Measurements from ENCODE around the gene TMC3. TPM values are rescaled to one million over a fixed set of nuclear protein-coding genes. Genes with fewer than 3 reads are reported as not detected.

TMC3 gene
- total and polyA plus RNA-seq, 7 donors, result 0.25 to 0.82 (median 0.68) TPM; not detected in 2

- Histone ChIP-seq H3K36me3 (no peaks in the 10 kb centered on the region), H3K9me3 (no peaks in the 10 kb centered on the region), H3K4me1 (no peaks in the 10 kb centered on the region), H3K27ac (no peak overlapping the region), H3K4me3 (no peak overlapping the region), H3K27me3 (no peaks in the 10 kb centered on the region)
- no peak for DNase-seq
- TF ChIP-seq CTCF (IDR thresholded peaks at IDR 0.05) (no peak), EP300 (IDR thresholded peaks at IDR 0.05) (no peak), POLR2A (IDR thresholded peaks at IDR 0.05) (no peak), POLR2AphosphoS5 (IDR thresholded peaks at IDR 0.05) (no peak)
- intact Hi-C loops (cut with DNase I), result no loop called here
- WGBS, 2 donors, result 63 to 71% methylated on average over 9 of the region's 9 CpGs
These were observed 5.3 kb upstream of the TMC3 start for GRCh38 chr15:81379269-81379668.

- no peak for DNase-seq
- intact Hi-C loops (cut with DNase I), result no loop called here
- H3K4me1 ChIP-seq, result no peaks in the 10 kb centered on the region
- TF ChIP-seq CTCF (IDR thresholded peaks at IDR 0.05) (no peak), EP300 (IDR thresholded peaks at IDR 0.05) (no peak), POLR2AphosphoS5 (IDR thresholded peaks at IDR 0.05) (no peak), POLR2A (IDR thresholded peaks at IDR 0.05) (no peak)
- no peaks in the 10 kb centered on the region for H3K9me3 ChIP-seq
- no peaks in the 10 kb centered on the region for H3K27me3 ChIP-seq
- no peak overlapping the region for H3K27ac ChIP-seq
- no peaks in the 10 kb centered on the region for H3K36me3 ChIP-seq
- H3K4me3 ChIP-seq, result no peak overlapping the region
- 79 to 88% methylated on average over 2 of the region's 2 CpGs for WGBS, 2 donors
These were observed 4.4 kb upstream of the TMC3 start for GRCh38 chr15:81378443-81378842.

- no peaks in the 10 kb centered on the region for H3K27me3 ChIP-seq
- TF ChIP-seq EP300 (IDR thresholded peaks at IDR 0.05) (no peak), POLR2A (IDR thresholded peaks at IDR 0.05) (no peak), POLR2AphosphoS5 (IDR thresholded peaks at IDR 0.05) (no peak), CTCF (IDR thresholded peaks at IDR 0.05) (no peak)
- intact Hi-C loops (cut with DNase I), result no loop called here
- no peaks in the 10 kb centered on the region for H3K9me3 ChIP-seq
- 79 to 85% methylated on average over 4 of the region's 4 CpGs for WGBS, 2 donors
- H3K4me1 ChIP-seq, result no peaks in the 10 kb centered on the region
- no peaks in the 10 kb centered on the region for H3K36me3 ChIP-seq
- no peak overlapping the region for H3K27ac ChIP-seq
- no peak for DNase-seq
- no peak overlapping the region for H3K4me3 ChIP-seq
These were observed 3.9 kb upstream of the TMC3 start for GRCh38 chr15:81377871-81378270.

- 86 to 94% methylated on average over 4 of the region's 4 CpGs for WGBS, 2 donors
- no peaks in the 10 kb centered on the region for H3K36me3 ChIP-seq
- no peaks in the 10 kb centered on the region for H3K9me3 ChIP-seq
- H3K4me1 ChIP-seq, result no peaks in the 10 kb centered on the region
- no peak for DNase-seq
- H3K27ac ChIP-seq, result no peak overlapping the region
- TF ChIP-seq CTCF (IDR thresholded peaks at IDR 0.05), result no peak
- no peak for TF ChIP-seq EP300 (IDR thresholded peaks at IDR 0.05)
- TF ChIP-seq POLR2AphosphoS5 (IDR thresholded peaks at IDR 0.05), result no peak
- no peak for TF ChIP-seq POLR2A (IDR thresholded peaks at IDR 0.05)
- intact Hi-C loops (cut with DNase I), result no loop called here
- H3K27me3 ChIP-seq, result no peaks in the 10 kb centered on the region
- H3K4me3 ChIP-seq, result no peak overlapping the region
These were observed 2.2 kb upstream of the TMC3 start for GRCh38 chr15:81376231-81376630.

GRCh38 chr15:81375461-81375860 is 1.4 kb upstream of the TMC3 start:
- TF ChIP-seq POLR2A (IDR thresholded peaks at IDR 0.05) (no peak), POLR2AphosphoS5 (IDR thresholded peaks at IDR 0.05) (no peak), EP300 (IDR thresholded peaks at IDR 0.05) (no peak), CTCF (IDR thresholded peaks at IDR 0.05) (no peak)
- WGBS, 2 donors, result 91 to 93% methylated on average over 4 of the region's 4 CpGs
- intact Hi-C loops (cut with DNase I), result no loop called here
- Histone ChIP-seq H3K9me3 (no peaks in the 10 kb centered on the region), H3K27me3 (no peaks in the 10 kb centered on the region), H3K27ac (no peak overlapping the region), H3K4me3 (no peak overlapping the region), H3K4me1 (no peaks in the 10 kb centered on the region), H3K36me3 (no peaks in the 10 kb centered on the region)
- no peak for DNase-seq

Measured in sigmoid colon (tissue), 7 donors.